ENCODE results near the gene COG7. TPM values are rescaled to one million over a fixed set of nuclear protein-coding genes. Genes with fewer than 3 reads are reported as not detected.

The COG7 gene
- total RNA-seq, 1 experiment from 2014 or later: 17.9 TPM

DNA sequence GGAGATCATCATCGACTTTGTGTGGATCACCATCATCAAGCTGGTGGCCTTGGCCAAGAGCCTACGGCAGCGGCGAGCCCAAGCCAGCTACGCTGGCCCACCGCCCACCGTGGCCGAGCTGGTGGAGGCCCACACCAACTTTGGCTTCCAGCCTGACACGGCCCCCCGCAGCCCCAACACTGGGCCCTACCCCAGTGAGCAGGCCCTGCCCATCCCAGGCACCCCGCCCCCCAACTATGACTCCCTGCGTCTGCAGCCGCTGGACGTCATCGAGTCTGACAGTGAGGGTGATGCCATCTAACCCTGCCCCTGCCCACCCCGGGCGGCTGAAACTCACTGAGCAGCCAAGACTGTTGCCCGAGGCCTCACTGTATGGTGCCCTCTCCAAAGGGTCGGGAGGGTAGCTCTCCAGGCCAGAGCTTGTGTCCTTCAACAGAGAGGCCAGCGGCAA lies 72.5 kb downstream of the COG7 start:
- H4K20me1 ChIP-seq (ENCODE audit: control insufficient read depth, insufficient read depth, insufficient read length): no peaks in the 10 kb centered on the region
- no peak overlapping the region for H3K4me3 Mint-ChIP-seq
- H4K5ac ChIP-seq (ENCODE audit: insufficient read length, low read depth, low read length): no peak overlapping the region
- no peaks in the 10 kb centered on the region for H3K9me3 ChIP-seq (ENCODE audit: control insufficient read depth, low read depth, low read length)
- no peaks in the 10 kb centered on the region for H3K79me2 ChIP-seq (ENCODE audit: insufficient read depth, low read length)
- WGBS (ENCODE audit: extremely low coverage, insufficient read length, low lambda C conversion rate): no CpG with 5 or more reads among the region's 20 CpGs
- no peak overlapping the region for H4K8ac ChIP-seq (replicated peaks; ENCODE audit: insufficient read length, low read depth, low read length)
- H3K27ac Mint-ChIP-seq: peak overlapping the region in 1 of 3 experiments; percentile 52; a peak in 2 of 7 replicates
- H3K9me3 Mint-ChIP-seq: no peaks in the 10 kb centered on the region
- no peak overlapping the region for H4K91ac ChIP-seq (ENCODE audit: insufficient read length, low read depth, low read length)
- DNase-seq: no peak
- H2BK15ac ChIP-seq (ENCODE audit: low read depth, low read length): no peak overlapping the region
- H3K23ac ChIP-seq (ENCODE audit: insufficient read length, low read depth, low read length): no peak overlapping the region
- no peak overlapping the region for H3K4ac ChIP-seq (ENCODE audit: low read depth, low read length)
- no peak overlapping the region for H3K4me2 ChIP-seq (ENCODE audit: insufficient read depth, insufficient read length, low read length)
- no peak overlapping the region for H3K18ac ChIP-seq (ENCODE audit: insufficient read length, low read depth, low read length)
- no peaks in the 10 kb centered on the region; a peak in 1 of 7 replicates for H3K36me3 Mint-ChIP-seq (ENCODE audit: insufficient read depth in 1 of 3, low read depth in 3 of 3)
- no peak overlapping the region for H2BK120ac ChIP-seq (ENCODE audit: low read depth, low read length, poor library complexity, severe bottlenecking)
- H3K4me1 ChIP-seq (ENCODE audit: insufficient read depth, low read length): no peaks in the 10 kb centered on the region; the same call in 1 of the 2 replicates
- no peaks in the 10 kb centered on the region; the same call in 1 of the 2 replicates for H3K27me3 Mint-ChIP-seq (ENCODE audit: low read depth)
- no peak overlapping the region for H2BK12ac ChIP-seq (ENCODE audit: insufficient read length, low read depth, low read length)
- H3T11ph ChIP-seq (ENCODE audit: low read length): no peak overlapping the region
- H3K27ac ChIP-seq (ENCODE audit: insufficient read length, low read depth, low read length): no peak overlapping the region
- no peaks in the 10 kb centered on the region for H3K27me3 ChIP-seq (ENCODE audit: insufficient read depth, low read length)
- no peak overlapping the region for H2AFZ ChIP-seq (ENCODE audit: low read length)
- no peak overlapping the region; the same call in 1 of the 2 replicates for H3K14ac ChIP-seq (ENCODE audit: insufficient read depth, low read length)
- no peak overlapping the region for H2BK20ac ChIP-seq (ENCODE audit: low read depth, low read length, poor library complexity, severe bottlenecking)
- no peak overlapping the region for H3K9ac ChIP-seq (ENCODE audit: extremely low read depth, insufficient read length, low read length)
- TF ChIP-seq, protein P1, sequence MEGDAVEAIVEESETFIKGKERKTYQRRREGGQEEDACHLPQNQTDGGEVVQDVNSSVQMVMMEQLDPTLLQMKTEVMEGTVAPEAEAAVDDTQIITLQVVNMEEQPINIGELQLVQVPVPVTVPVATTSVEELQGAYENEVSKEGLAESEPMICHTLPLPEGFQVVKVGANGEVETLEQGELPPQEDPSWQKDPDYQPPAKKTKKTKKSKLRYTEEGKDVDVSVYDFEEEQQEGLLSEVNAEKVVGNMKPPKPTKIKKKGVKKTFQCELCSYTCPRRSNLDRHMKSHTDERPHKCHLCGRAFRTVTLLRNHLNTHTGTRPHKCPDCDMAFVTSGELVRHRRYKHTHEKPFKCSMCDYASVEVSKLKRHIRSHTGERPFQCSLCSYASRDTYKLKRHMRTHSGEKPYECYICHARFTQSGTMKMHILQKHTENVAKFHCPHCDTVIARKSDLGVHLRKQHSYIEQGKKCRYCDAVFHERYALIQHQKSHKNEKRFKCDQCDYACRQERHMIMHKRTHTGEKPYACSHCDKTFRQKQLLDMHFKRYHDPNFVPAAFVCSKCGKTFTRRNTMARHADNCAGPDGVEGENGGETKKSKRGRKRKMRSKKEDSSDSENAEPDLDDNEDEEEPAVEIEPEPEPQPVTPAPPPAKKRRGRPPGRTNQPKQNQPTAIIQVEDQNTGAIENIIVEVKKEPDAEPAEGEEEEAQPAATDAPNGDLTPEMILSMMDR (conservative IDR thresholded peaks at IDR 0.05): no peak
- H3K79me1 ChIP-seq (ENCODE audit: insufficient read depth, low read depth, low read length, poor library complexity, severe bottlenecking): no peaks in the 10 kb centered on the region
- no peak overlapping the region for H3K56ac ChIP-seq (ENCODE audit: insufficient read length, low read depth, low read length)
- H3K23me2 ChIP-seq (ENCODE audit: insufficient read length, low read depth, low read length, poor library complexity, severe bottlenecking): no peaks in the 10 kb centered on the region
- no peak overlapping the region for H2AK5ac ChIP-seq (ENCODE audit: insufficient read length, low read length)
- H2BK5ac ChIP-seq (ENCODE audit: insufficient read length, low read length): no peak overlapping the region
- H3K4me1 Mint-ChIP-seq: peaks cover 18 to 23% of the 10 kb centered on the region in 2 experiments

All from H9 (cell line).